ENCODE data around the gene SYT2. TPM values are rescaled to one million over a fixed set of nuclear protein-coding genes. Genes with fewer than 3 reads are reported as not detected.

SYT2 gene
- total RNA-seq, 1 experiment from 2014 or later, result not detected

GRCh38 chr1:202658251-202658759, 51.9 kb downstream of the SYT2 start:
- CTCF ChIA-PET, result interaction anchor here (0.9 to 1.1 kb wide), 2 partner anchors 15 to 61 kb away, joined by 3 read pairs; no protein-coding TSS in a partner anchor
- H3K36me3 Mint-ChIP-seq (ENCODE audit: insufficient read depth, unreplicated experiment), result no peaks in the 10 kb centered on the region
- no peak for TF ChIP-seq CTCF (IDR thresholded peaks at IDR 0.05; ENCODE audit: unreplicated experiment)
- H3K4me1 Mint-ChIP-seq (ENCODE audit: low read depth, unreplicated experiment), result peaks cover 11% of the 10 kb centered on the region
- H3K27ac Mint-ChIP-seq (ENCODE audit: unreplicated experiment), result no peak overlapping the region
- H3K27me3 Mint-ChIP-seq (ENCODE audit: unreplicated experiment), result peaks cover 100% of the 10 kb centered on the region
- intact Hi-C loops (cut with micrococcal nuclease; ENCODE audit: unreplicated experiment), result no loop called here
- no peak overlapping the region for H3K4me3 Mint-ChIP-seq (ENCODE audit: low read depth, unreplicated experiment)
- no TSS peak for BruUV-seq (replicated peaks)
- no peak for DNase-seq
- no peaks in the 10 kb centered on the region for H3K9me3 Mint-ChIP-seq (ENCODE audit: low read depth, unreplicated experiment)

DNA sequence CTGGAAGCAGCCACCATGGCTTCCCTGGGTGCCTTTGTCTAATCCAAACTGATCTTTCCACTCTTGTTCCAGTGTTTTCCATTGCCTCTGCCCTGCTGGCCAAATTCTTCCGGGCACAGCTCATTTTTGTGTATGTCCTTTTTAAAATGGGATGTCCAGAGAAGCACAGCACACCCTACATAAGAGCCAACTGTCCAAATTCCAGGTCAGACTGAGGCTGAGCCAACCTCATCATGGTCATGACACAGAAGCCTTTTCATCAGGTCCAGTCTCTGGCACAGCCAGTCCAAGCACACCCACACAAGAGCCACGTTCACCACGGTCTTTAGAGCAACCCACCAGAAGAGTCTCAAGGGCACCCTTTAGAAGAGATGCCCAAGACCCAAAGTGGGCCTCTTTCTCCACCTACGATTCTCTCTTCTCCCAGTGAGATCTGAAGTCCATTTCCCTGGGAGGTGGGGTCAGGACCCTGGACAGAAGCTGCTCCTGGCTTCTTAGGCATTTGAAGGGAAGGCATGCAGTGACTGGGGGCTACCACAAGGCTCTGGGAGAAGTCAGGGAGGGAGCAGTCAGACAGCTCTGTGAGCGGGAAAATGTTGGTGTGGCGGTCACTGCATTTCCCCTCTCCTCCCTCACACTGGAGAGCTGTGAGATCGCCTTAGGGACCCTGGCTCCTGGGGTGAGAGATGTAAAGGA, 53.2 kb downstream of the SYT2 start:
- peaks cover 100% of the 10 kb centered on the region for H3K27me3 Mint-ChIP-seq (ENCODE audit: unreplicated experiment)

DNA sequence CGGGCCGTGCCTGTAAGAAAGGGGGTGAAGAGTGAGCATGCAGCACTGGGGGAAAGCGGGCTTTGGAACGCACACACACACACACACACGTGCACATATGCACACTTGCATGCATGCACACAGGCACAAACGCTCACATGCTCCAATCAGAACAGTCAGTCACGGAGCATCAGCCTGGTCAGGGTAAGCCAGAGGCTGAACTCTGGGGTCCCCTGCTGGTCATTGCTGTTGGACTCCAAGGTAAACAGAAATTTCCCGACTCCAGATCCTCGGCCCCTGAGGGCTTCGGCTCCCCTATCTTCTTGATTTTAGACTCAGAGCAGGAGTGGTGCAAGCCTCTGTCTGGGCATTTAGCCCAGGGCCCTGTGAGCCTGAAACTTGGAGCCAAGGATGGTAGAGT, 54.2 kb downstream of the SYT2 start:
- Mint-ChIP-seq H3K9me3 (ENCODE audit: low read depth, unreplicated experiment) (no peaks in the 10 kb centered on the region), H3K36me3 (ENCODE audit: insufficient read depth, unreplicated experiment) (no peaks in the 10 kb centered on the region), H3K4me3 (ENCODE audit: low read depth, unreplicated experiment) (no peak overlapping the region), H3K27ac (ENCODE audit: unreplicated experiment) (no peak overlapping the region), H3K27me3 (ENCODE audit: unreplicated experiment) (peaks cover 100% of the 10 kb centered on the region), H3K4me1 (ENCODE audit: low read depth, unreplicated experiment) (no peaks in the 10 kb centered on the region)
- DNase-seq, result peak; percentile 33
- peak; percentile 29 for TF ChIP-seq CTCF (IDR thresholded peaks at IDR 0.05; ENCODE audit: unreplicated experiment)
- intact Hi-C loops (cut with micrococcal nuclease; ENCODE audit: unreplicated experiment), result no loop called here
- no TSS peak for BruUV-seq (replicated peaks)
- CTCF ChIA-PET, result no interaction called here

More for the DNA sequence above, 53.2 kb downstream of the SYT2 start:
- no TSS peak for BruUV-seq (replicated peaks)
- intact Hi-C loops (cut with micrococcal nuclease; ENCODE audit: unreplicated experiment), result no loop called here
- Mint-ChIP-seq H3K4me3 (ENCODE audit: low read depth, unreplicated experiment) (no peak overlapping the region), H3K4me1 (ENCODE audit: low read depth, unreplicated experiment) (peaks cover 6% of the 10 kb centered on the region), H3K27ac (ENCODE audit: unreplicated experiment) (no peak overlapping the region), H3K36me3 (ENCODE audit: insufficient read depth, unreplicated experiment) (no peaks in the 10 kb centered on the region), H3K9me3 (ENCODE audit: low read depth, unreplicated experiment) (no peaks in the 10 kb centered on the region)
- CTCF ChIA-PET, result interaction anchor here (0.6 to 1.1 kb wide), 3 partner anchors 13 to 246 kb away, joined by 3 to 4 read pairs (median 3); no protein-coding TSS in a partner anchor
- TF ChIP-seq CTCF (IDR thresholded peaks at IDR 0.05; ENCODE audit: unreplicated experiment), result no peak
- DNase-seq, result peak; percentile 42

DNA sequence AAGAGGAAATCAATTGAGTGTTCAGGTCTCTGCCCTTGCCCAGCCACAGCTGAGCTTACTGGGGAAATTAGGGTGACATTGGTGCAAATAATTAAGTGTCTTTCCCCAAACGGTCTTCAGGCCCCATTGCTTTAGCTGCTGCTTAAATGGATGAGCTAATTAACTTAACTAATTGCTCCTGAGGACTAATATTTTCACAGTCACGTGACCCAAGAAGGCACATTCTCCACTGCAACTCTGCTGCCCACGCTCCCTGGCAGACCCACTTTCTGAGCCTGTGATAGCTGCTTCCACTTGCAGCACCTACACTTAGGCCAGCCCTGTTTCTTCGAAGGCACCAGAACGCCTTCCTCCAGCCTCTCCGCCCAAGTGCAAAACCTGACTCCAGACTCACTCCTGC, 56.2 kb downstream of the SYT2 start:
- Mint-ChIP-seq H3K9me3 (ENCODE audit: low read depth, unreplicated experiment) (no peaks in the 10 kb centered on the region), H3K27ac (ENCODE audit: unreplicated experiment) (no peak overlapping the region), H3K27me3 (ENCODE audit: unreplicated experiment) (peaks cover 100% of the 10 kb centered on the region), H3K4me1 (ENCODE audit: low read depth, unreplicated experiment) (no peaks in the 10 kb centered on the region), H3K36me3 (ENCODE audit: insufficient read depth, unreplicated experiment) (no peaks in the 10 kb centered on the region), H3K4me3 (ENCODE audit: low read depth, unreplicated experiment) (no peak overlapping the region)
- intact Hi-C loops (cut with micrococcal nuclease; ENCODE audit: unreplicated experiment), result no loop called here
- CTCF ChIA-PET, result no interaction called here
- TF ChIP-seq CTCF (IDR thresholded peaks at IDR 0.05; ENCODE audit: unreplicated experiment), result no peak
- DNase-seq, result no peak
- no TSS peak for BruUV-seq (replicated peaks)

Data from Calu3 (cell line).